Astrocyte of the cerebellum (primary cell): ENCODE results near the gene NRIP2.
A peak's percentile ranks its signal among the peaks of the same experiment; 100 is the strongest.

Experiments
- DNase-seq: peaks from one replicate; pipeline ENCODE4 v3.0.0-alpha.2; 2011; ENCODE audit warnings: low read depth
- H3K4me3 ChIP-seq: 2 replicates; pipeline ENCODE4 v1.5.1; 2011; ENCODE audit warnings: mild to moderate bottlenecking, low read depth, low read length, moderate library complexity
- in situ Hi-C: cut with HindIII; loops from 2 replicates; pipeline ENCODE4 v1.10.0; 2017; ENCODE audit warnings: low sequenced_read_pairs
- TF ChIP-seq, protein P1 (sequence below): IDR thresholded peaks from 2 replicates; pipeline ENCODE4 v1.5.1; 2012; ENCODE audit warnings: low read length, low read depth, moderate library complexity, mild to moderate bottlenecking; ENCODE audit errors: missing control alignments

NRIP2 gene

DNA sequence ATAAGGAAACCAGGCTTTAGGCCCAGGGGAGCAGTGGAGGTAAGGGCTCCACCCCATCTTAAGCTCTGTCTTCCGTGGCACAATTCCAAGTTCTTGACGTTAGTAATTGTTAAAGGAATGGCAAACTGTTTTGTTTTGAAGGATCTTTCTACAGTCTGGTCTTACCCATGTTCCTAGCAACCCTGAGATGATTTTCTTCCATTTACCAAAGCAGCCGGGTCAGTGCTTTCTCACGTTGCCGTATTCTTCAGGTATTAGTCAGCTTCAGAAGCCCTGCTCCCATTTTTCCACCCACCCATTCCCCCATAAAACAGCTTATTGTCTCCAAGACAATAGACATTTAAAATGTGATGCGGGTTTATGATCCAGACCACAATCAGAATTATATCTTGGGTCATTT is 10.3 kb downstream of the NRIP2 start:
- H3K4me3 ChIP-seq: no peak overlapping the region
- in situ Hi-C loops: no loop called here
- TF ChIP-seq, protein P1, sequence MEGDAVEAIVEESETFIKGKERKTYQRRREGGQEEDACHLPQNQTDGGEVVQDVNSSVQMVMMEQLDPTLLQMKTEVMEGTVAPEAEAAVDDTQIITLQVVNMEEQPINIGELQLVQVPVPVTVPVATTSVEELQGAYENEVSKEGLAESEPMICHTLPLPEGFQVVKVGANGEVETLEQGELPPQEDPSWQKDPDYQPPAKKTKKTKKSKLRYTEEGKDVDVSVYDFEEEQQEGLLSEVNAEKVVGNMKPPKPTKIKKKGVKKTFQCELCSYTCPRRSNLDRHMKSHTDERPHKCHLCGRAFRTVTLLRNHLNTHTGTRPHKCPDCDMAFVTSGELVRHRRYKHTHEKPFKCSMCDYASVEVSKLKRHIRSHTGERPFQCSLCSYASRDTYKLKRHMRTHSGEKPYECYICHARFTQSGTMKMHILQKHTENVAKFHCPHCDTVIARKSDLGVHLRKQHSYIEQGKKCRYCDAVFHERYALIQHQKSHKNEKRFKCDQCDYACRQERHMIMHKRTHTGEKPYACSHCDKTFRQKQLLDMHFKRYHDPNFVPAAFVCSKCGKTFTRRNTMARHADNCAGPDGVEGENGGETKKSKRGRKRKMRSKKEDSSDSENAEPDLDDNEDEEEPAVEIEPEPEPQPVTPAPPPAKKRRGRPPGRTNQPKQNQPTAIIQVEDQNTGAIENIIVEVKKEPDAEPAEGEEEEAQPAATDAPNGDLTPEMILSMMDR: no peak
- no peak for DNase-seq

DNA sequence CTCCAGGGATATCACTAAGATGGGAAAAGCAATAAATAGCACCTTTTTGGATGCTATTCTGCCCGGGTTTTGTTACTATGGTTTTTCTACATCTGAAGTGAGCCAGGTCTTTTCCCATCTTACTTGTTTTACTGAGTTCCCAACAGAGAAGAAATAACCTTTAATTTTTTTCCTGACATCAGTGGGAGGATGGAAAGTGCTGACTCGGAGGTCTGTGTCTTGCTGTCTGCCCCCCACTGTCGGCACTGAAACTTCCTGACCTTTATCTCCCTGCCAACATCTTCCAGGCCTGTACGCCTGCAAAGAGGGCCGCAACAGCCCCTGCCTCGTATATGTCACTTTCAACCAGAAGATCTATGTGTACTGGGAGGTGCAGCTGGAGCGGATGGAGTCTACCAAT is 11.4 kb downstream of the NRIP2 start:
- in situ Hi-C loops: no loop called here
- no peak for DNase-seq
- no peak overlapping the region for H3K4me3 ChIP-seq
- TF ChIP-seq, protein P1: no peak

DNA sequence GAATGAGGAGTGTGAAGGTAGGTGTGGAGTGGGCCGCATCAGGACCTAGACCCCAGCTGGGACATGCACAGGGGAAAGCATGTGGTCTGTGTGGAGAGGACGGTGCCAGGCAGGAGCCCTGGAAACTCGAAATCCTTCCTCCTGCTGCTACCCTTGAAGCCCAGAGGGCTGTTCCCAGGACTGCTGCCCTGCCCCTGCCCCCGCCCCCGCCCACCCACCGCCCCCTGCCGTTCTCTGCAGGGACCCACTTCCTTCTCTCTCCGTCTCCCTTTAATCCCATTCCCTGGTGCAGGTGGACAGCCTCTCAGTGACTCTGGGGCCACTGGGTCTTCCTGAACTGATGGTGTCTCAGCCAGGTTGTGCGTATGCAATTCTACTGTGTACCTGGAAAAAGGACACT is 14.4 kb downstream of the NRIP2 start:
- DNase-seq: no peak
- TF ChIP-seq, protein P1: no peak
- in situ Hi-C loops: no loop called here
- no peak overlapping the region for H3K4me3 ChIP-seq

DNA sequence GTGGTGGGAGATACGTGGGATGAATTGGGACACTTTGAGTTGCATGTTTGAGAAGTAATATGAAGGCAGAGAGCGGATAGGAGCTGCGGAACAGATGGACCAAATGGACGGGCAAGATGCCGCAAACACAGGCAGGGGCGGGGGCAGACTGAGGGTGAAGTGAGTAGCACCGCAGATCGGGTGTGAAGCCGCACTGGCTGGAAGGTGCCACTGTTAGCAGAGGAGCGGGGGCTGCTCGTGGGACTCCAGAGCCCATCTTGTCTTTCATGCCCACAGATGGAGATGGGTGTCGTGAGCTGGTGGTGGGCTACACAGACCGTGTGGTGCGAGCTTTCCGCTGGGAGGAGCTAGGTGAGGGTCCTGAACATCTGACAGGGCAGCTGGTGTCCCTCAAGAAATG is 15.0 kb downstream of the NRIP2 start:
- TF ChIP-seq, protein P1: no peak
- DNase-seq: no peak
- in situ Hi-C loops: no loop called here
- H3K4me3 ChIP-seq: no peak overlapping the region

DNA sequence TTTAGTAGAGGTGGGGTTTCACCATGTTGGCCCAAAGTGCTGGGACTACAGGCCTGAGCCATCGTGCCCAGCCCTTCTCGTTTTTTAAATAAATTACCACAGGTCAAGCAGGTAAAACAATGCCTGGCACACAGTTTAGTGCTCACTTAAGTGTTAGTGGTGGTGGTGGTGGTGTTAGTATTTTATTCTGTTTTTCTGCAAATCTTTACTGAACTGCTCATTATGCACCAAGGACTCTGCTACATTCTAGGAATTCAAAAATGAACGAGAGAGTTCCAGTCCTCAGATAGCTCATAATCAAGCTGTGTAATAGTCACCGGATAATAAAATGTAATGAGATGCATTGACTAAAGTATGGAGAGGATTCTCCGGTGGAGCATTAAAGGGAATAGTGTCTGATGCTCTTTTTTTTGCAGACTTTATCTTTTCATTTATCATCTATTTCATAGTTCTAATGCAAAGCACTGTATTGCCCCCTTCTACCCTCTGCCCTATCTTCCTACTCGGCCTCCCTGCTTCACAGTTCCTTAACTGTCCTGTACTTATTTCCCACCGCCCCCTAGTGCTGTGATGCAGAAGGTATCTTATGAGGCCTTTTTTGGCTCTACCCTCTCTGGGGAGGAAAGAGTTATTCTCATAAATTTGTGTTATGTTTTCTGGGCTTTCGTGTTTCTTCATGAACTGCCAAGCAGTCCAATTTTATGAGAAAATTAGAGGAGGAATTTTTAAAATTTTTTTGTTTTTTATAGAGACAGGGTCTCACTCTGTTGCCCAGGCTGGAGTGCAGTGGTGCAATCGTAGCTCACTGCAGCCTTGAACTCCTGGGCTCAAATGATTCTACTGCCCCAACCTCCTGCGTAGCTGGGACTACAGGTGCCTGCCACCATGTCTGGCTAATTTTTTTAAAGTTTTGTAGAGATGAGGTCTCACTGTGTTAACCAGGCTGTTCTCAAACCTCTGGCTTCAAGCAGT is 21.3 kb downstream of the NRIP2 start:
- in situ Hi-C loops: no loop called here
- DNase-seq: no peak
- TF ChIP-seq, protein P1: peak; percentile 84
- peak overlapping the region; percentile 82 for H3K4me3 ChIP-seq

DNA sequence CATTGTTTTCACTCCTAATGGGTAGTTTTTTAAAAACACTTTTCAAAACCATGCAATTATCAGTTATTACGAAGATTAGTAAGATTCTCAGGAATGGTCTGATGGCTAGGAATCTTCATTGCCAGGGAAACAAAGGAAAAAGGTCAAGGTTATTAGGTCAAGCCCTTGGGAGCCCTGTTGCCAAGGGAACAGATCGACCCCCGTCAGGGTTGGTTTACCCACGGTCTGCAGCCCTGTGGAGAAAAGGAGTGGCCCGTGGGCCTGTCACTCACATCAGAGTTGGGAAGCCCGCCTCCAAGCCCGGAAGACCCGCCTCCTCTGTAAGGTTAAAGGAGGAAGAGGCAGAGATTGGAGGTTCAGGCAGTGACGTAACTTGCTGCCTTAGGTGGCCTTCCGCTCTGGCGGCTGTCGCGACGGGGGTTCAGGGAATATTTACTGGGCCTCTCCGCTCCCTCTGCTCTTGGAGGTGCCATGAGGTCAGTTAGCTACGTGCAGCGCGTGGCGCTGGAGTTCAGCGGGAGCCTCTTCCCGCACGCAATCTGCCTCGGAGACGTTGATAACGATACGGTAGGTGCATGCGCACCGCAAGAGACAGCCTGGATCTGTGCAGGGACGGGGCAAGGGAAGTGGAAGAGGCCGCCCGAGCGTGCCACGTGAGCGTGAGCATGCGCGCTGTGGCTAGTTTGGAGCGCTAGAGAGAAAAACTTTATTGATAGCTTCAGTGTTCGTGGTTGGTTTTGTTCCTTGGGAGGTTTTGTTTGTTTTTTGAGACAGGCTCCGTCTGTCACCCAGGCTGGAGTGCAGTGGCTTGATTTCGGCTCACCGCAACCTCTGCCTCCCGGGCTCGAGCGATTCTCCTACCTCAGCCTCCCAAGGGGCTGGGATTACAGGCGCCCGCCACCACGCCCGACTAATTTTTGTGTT is 22.3 kb downstream of the NRIP2 start, which contains the start of gene ITFG2:
Gene ITFG2, plus strand, starts transcription at position 379 of the 924 bp plus-strand sequence. Its CDS starts 93 bp downstream, at position 472.
- in situ Hi-C loops: no loop called here
- peak within 1 kb of the TSS; percentile 82 for H3K4me3 ChIP-seq
- TF ChIP-seq, protein P1: no peak
- peak; percentile 95 for DNase-seq
